GM23338 (cell line): ENCODE data around the gene FASTK.

Experiments
- CTCF ChIP-seq, 2 experiments: fragments of 200-600 bp in 1 of 2; sonication (generic) in 1 of 2; conservative IDR thresholded peaks; 2 replicates each; pipeline versions ENCODE4 v1.5.1 to v1.6.1; 2016 to 2017; ENCODE audit warnings: antibody characterized with exemption in 2 of 2, low read depth in 2 of 2, mild to moderate bottlenecking in 2 of 2, moderate library complexity in 1 of 2
- ETS1 ChIP-seq: IDR thresholded peaks from 2 replicates; pipeline ENCODE4 v1.6.1; 2016; ENCODE audit warnings: antibody characterized with exemption
- EZH2 ChIP-seq: fragments of 200-600 bp; sonication (generic); IDR thresholded peaks from one replicate; pipeline ENCODE4 v1.8.0; 2017; ENCODE audit warnings: antibody characterized with exemption, mild to moderate bottlenecking, low read depth; ENCODE audit not compliant: unreplicated experiment
- EZH2phosphoT487 ChIP-seq: fragments of 200-600 bp; sonication (generic); IDR thresholded peaks from one replicate; pipeline ENCODE4 v1.8.1; 2018; ENCODE audit warnings: antibody characterized with exemption; ENCODE audit not compliant: unreplicated experiment
- JUNB ChIP-seq: IDR thresholded peaks from one replicate; pipeline ENCODE4 v1.6.1; 2016; ENCODE audit warnings: antibody characterized with exemption; ENCODE audit not compliant: unreplicated experiment
- NANOG ChIP-seq: IDR thresholded peaks from 2 replicates; pipeline ENCODE4 v1.6.1; 2016; ENCODE audit warnings: antibody characterized with exemption, borderline replicate concordance
- POLR2AphosphoS5 ChIP-seq: IDR thresholded peaks from 2 replicates; pipeline ENCODE4 v1.6.1; 2016; ENCODE audit warnings: antibody characterized with exemption, low read depth
- REST ChIP-seq: IDR thresholded peaks from one replicate; pipeline ENCODE4 v1.6.1; 2018; ENCODE audit warnings: antibody characterized with exemption; ENCODE audit not compliant: unreplicated experiment
- STAT1 ChIP-seq: IDR thresholded peaks from one replicate; pipeline ENCODE4 v1.6.1; 2016; ENCODE audit warnings: antibody characterized with exemption; ENCODE audit not compliant: unreplicated experiment
- ZNF114 ChIP-seq: fragments of 250-450 bp; sonication (Bioruptor Pico); IDR thresholded peaks from 2 replicates; pipeline ENCODE4 v1.5.0; 2020; ENCODE audit warnings: mild to moderate bottlenecking, moderate library complexity

- peak; percentile 31 to 56 for TF ChIP-seq CTCF (conservative IDR thresholded peaks at IDR 0.05; ENCODE audit: low read depth in 2 of 2)
- TF ChIP-seq EZH2 = no peak
- TF ChIP-seq ETS1 = peak; percentile 88
- TF ChIP-seq JUNB = no peak
- TF ChIP-seq REST = no peak
- TF ChIP-seq POLR2AphosphoS5 = no peak
- no peak for TF ChIP-seq EZH2phosphoT487
- TF ChIP-seq ZNF114 (CRISPR knock-in tag) = no peak
- TF ChIP-seq STAT1 = no peak
- TF ChIP-seq NANOG = no peak
These were observed 52.3 kb downstream of the FASTK start, which contains the start of gene ABCB8 for GRCh38 chr7:151028131-151028947.
